GM23338 (cell line): ENCODE results near the gene TMEM52. TPM values are rescaled to one million over a fixed set of nuclear protein-coding genes. Genes with fewer than 3 reads are reported as not detected.

Source experiments
- ATAC-seq: fragments of 200-7000 bp; cut with Tn5 transposase; 3 replicates; pipeline ENCODE4 v1.9.1; 2020
- DNase-seq: peaks from one replicate; pipeline ENCODE4 v3.0.0-alpha.2; 2015; ENCODE audit warnings: low spot score
- H2AFZ ChIP-seq: fragments of 200-600 bp; sonication (generic); 2 replicates; pipeline ENCODE4 v1.8.0; 2016; ENCODE audit warnings: antibody characterized with exemption, mild to moderate bottlenecking, moderate library complexity
- H3F3A ChIP-seq: fragments of 200-600 bp; sonication (generic); replicated peaks from 2 replicates; pipeline ENCODE4 v1.8.0; 2017; ENCODE audit warnings: antibody characterized with exemption, mixed run types, low read depth
- H3K27ac ChIP-seq: fragments of 200-600 bp; sonication (generic); 2 replicates; pipeline ENCODE4 v1.6.1; 2016; ENCODE audit warnings: low read depth
- H3K27me3 ChIP-seq: fragments of 200-600 bp; sonication (generic); 2 replicates; pipeline ENCODE4 v1.8.0; 2016; ENCODE audit warnings: mild to moderate bottlenecking, mixed run types, moderate library complexity; ENCODE audit not compliant: insufficient read depth
- H3K36me3 ChIP-seq: fragments of 200-600 bp; sonication (generic); 2 replicates; pipeline ENCODE4 v1.8.0; 2016; ENCODE audit warnings: mild to moderate bottlenecking; ENCODE audit not compliant: insufficient read depth
- H3K4me1 ChIP-seq: fragments of 200-600 bp; sonication (generic); 2 replicates; pipeline ENCODE4 v1.8.0; 2016; ENCODE audit warnings: mild to moderate bottlenecking, moderate library complexity; ENCODE audit not compliant: insufficient read depth
- H3K4me2 ChIP-seq: fragments of 200-600 bp; sonication (generic); 2 replicates; pipeline ENCODE4 v1.7.1; 2017; ENCODE audit warnings: mixed run types
- H3K4me3 ChIP-seq: fragments of 200-600 bp; sonication (generic); 2 replicates; pipeline ENCODE4 v1.6.1; 2016; ENCODE audit warnings: mixed run types
- H3K79me2 ChIP-seq: fragments of 200-600 bp; sonication (generic); replicated peaks from 2 replicates; pipeline ENCODE4 v1.8.0; 2017; ENCODE audit warnings: mild to moderate bottlenecking; ENCODE audit not compliant: insufficient read depth
- H3K9me2 ChIP-seq: fragments of 200-600 bp; sonication (generic); 2 replicates; pipeline ENCODE4 v1.8.0; 2017; ENCODE audit not compliant: insufficient read depth
- H4K20me1 ChIP-seq: fragments of 200-600 bp; sonication (generic); replicated peaks from 2 replicates; pipeline ENCODE4 v1.8.0; 2017; ENCODE audit warnings: mild to moderate bottlenecking; ENCODE audit not compliant: insufficient read depth
- H3K27ac Mint-ChIP-seq: 2 replicates; pipeline ENCODE4 v1.8.0; 2020; ENCODE audit warnings: inconsistent platforms, mild to moderate bottlenecking, moderate library complexity, mixed read lengths
- H3K27me3 Mint-ChIP-seq: 3 replicates; pipeline ENCODE4 v1.8.0; 2022; ENCODE audit warnings: low read depth, mild to moderate bottlenecking, moderate library complexity, mixed read lengths, inconsistent platforms; ENCODE audit not compliant: insufficient read depth, poor library complexity
- H3K36me3 Mint-ChIP-seq: 3 replicates; pipeline ENCODE4 v1.8.0; 2021; ENCODE audit warnings: low read depth, mild to moderate bottlenecking, inconsistent platforms, moderate library complexity, mixed read lengths
- H3K4me1 Mint-ChIP-seq: 3 replicates; pipeline ENCODE4 v1.8.0; 2020; ENCODE audit warnings: mild to moderate bottlenecking, inconsistent platforms, mixed read lengths
- H3K4me3 Mint-ChIP-seq: 3 replicates; pipeline ENCODE4 v1.8.0; 2021; ENCODE audit warnings: moderate library complexity, mild to moderate bottlenecking, inconsistent platforms, mixed read lengths
- H3K9me3 Mint-ChIP-seq: 3 replicates; pipeline ENCODE4 v1.8.0; 2020; ENCODE audit warnings: moderate library complexity, mild to moderate bottlenecking, inconsistent platforms, mixed read lengths
- CREB1 ChIP-seq: fragments of 250-450 bp; sonication (Bioruptor Pico); IDR thresholded peaks from 2 replicates; pipeline ENCODE4 v1.5.0; 2020; ENCODE audit warnings: low read depth, mild to moderate bottlenecking, moderate library complexity
- ETS1 ChIP-seq: IDR thresholded peaks from 2 replicates; pipeline ENCODE4 v1.6.1; 2016; ENCODE audit warnings: antibody characterized with exemption
- EZH2 ChIP-seq: fragments of 200-600 bp; sonication (generic); IDR thresholded peaks from one replicate; pipeline ENCODE4 v1.8.0; 2017; ENCODE audit warnings: antibody characterized with exemption, mild to moderate bottlenecking, low read depth; ENCODE audit not compliant: unreplicated experiment
- EZH2phosphoT487 ChIP-seq: fragments of 200-600 bp; sonication (generic); IDR thresholded peaks from one replicate; pipeline ENCODE4 v1.8.1; 2018; ENCODE audit warnings: antibody characterized with exemption; ENCODE audit not compliant: unreplicated experiment
- JUNB ChIP-seq: IDR thresholded peaks from one replicate; pipeline ENCODE4 v1.6.1; 2016; ENCODE audit warnings: antibody characterized with exemption; ENCODE audit not compliant: unreplicated experiment
- NANOG ChIP-seq: IDR thresholded peaks from 2 replicates; pipeline ENCODE4 v1.6.1; 2016; ENCODE audit warnings: antibody characterized with exemption, borderline replicate concordance
- POLR2AphosphoS5 ChIP-seq: IDR thresholded peaks from 2 replicates; pipeline ENCODE4 v1.6.1; 2016; ENCODE audit warnings: antibody characterized with exemption, low read depth
- STAT1 ChIP-seq: IDR thresholded peaks from one replicate; pipeline ENCODE4 v1.6.1; 2016; ENCODE audit warnings: antibody characterized with exemption; ENCODE audit not compliant: unreplicated experiment
- ZNF114 ChIP-seq: fragments of 250-450 bp; sonication (Bioruptor Pico); IDR thresholded peaks from 2 replicates; pipeline ENCODE4 v1.5.0; 2020; ENCODE audit warnings: mild to moderate bottlenecking, moderate library complexity
- ZNF331 ChIP-seq: fragments of 250-450 bp; sonication (Bioruptor Pico); IDR thresholded peaks from 2 replicates; pipeline ENCODE4 v1.5.0; 2020; ENCODE audit warnings: low read depth, mild to moderate bottlenecking, moderate library complexity
- ZNF462 ChIP-seq: fragments of 250-450 bp; sonication (Bioruptor Pico); IDR thresholded peaks from 2 replicates; pipeline ENCODE4 v1.5.0; 2020; ENCODE audit warnings: mild to moderate bottlenecking, moderate library complexity
- polyA plus RNA-seq: library from polyadenylated mRNA; unstranded; fragments of >200 nt; fragmentation: Nextera tagmentation; extraction: Ambion mirVana; gene quantifications from 2 replicates; pipeline ENCODE4 v1.2.1, GENCODE V29; 2016
- total RNA-seq: library from RNA; depleted of rRNA; stranded (reverse); fragments of >200 nt; shearing (Covaris generic); gene quantifications from 2 replicates; pipeline ENCODE4 v1.2.3, GENCODE V29; 2014
- TF ChIP-seq, protein P1 (sequence below): IDR thresholded peaks from one replicate; pipeline ENCODE4 v1.6.1; 2018; ENCODE audit warnings: antibody characterized with exemption; ENCODE audit not compliant: unreplicated experiment
- TF ChIP-seq, protein P2 (sequence below), 2 experiments: fragments of 200-600 bp in 1 of 2; sonication (generic) in 1 of 2; conservative IDR thresholded peaks; 2 replicates each; pipeline versions ENCODE4 v1.5.1 to v1.6.1; 2016 to 2017; ENCODE audit warnings: antibody characterized with exemption in 2 of 2, low read depth in 2 of 2, mild to moderate bottlenecking in 2 of 2, moderate library complexity in 1 of 2

The TMEM52 gene
- total and polyA plus RNA-seq, 2 experiments from 2014 or later, result 19.5 to 25.0 TPM

- Mint-ChIP-seq H3K4me1 (peaks cover 23% of the 10 kb centered on the region), H3K36me3 (no peaks in the 10 kb centered on the region; the same call in 2 of the 3 replicates), H3K4me3 (no peak overlapping the region), H3K27me3 (peaks cover 14% of the 10 kb centered on the region), H3K27ac (no peak overlapping the region), H3K9me3 (no peaks in the 10 kb centered on the region; the same call in 2 of the 3 replicates)
- DNase-seq (no peak), ATAC-seq (no peak)
- H3K36me3 ChIP-seq, result no peaks in the 10 kb centered on the region
- H3F3A ChIP-seq, result peaks cover 10% of the 10 kb centered on the region
- peaks cover 5% of the 10 kb centered on the region; the same call in 1 of the 2 replicates for H3K4me1 ChIP-seq
- no peaks in the 10 kb centered on the region for H3K27me3 ChIP-seq
- TF ChIP-seq, protein P1, sequence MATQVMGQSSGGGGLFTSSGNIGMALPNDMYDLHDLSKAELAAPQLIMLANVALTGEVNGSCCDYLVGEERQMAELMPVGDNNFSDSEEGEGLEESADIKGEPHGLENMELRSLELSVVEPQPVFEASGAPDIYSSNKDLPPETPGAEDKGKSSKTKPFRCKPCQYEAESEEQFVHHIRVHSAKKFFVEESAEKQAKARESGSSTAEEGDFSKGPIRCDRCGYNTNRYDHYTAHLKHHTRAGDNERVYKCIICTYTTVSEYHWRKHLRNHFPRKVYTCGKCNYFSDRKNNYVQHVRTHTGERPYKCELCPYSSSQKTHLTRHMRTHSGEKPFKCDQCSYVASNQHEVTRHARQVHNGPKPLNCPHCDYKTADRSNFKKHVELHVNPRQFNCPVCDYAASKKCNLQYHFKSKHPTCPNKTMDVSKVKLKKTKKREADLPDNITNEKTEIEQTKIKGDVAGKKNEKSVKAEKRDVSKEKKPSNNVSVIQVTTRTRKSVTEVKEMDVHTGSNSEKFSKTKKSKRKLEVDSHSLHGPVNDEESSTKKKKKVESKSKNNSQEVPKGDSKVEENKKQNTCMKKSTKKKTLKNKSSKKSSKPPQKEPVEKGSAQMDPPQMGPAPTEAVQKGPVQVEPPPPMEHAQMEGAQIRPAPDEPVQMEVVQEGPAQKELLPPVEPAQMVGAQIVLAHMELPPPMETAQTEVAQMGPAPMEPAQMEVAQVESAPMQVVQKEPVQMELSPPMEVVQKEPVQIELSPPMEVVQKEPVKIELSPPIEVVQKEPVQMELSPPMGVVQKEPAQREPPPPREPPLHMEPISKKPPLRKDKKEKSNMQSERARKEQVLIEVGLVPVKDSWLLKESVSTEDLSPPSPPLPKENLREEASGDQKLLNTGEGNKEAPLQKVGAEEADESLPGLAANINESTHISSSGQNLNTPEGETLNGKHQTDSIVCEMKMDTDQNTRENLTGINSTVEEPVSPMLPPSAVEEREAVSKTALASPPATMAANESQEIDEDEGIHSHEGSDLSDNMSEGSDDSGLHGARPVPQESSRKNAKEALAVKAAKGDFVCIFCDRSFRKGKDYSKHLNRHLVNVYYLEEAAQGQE, result no peak
- TF ChIP-seq STAT1 (no peak), EZH2phosphoT487 (no peak), NANOG (no peak), ZNF462 (CRISPR knock-in tag) (no peak), POLR2AphosphoS5 (no peak), ETS1 (no peak), ZNF114 (no peak), CREB1 (CRISPR knock-in tag) (no peak), JUNB (no peak), EZH2 (no peak), ZNF331 (CRISPR knock-in tag) (no peak)
- TF ChIP-seq, protein P2, sequence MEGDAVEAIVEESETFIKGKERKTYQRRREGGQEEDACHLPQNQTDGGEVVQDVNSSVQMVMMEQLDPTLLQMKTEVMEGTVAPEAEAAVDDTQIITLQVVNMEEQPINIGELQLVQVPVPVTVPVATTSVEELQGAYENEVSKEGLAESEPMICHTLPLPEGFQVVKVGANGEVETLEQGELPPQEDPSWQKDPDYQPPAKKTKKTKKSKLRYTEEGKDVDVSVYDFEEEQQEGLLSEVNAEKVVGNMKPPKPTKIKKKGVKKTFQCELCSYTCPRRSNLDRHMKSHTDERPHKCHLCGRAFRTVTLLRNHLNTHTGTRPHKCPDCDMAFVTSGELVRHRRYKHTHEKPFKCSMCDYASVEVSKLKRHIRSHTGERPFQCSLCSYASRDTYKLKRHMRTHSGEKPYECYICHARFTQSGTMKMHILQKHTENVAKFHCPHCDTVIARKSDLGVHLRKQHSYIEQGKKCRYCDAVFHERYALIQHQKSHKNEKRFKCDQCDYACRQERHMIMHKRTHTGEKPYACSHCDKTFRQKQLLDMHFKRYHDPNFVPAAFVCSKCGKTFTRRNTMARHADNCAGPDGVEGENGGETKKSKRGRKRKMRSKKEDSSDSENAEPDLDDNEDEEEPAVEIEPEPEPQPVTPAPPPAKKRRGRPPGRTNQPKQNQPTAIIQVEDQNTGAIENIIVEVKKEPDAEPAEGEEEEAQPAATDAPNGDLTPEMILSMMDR (conservative IDR thresholded peaks at IDR 0.05; ENCODE audit: low read depth in 2 of 2), result no peak
- H3K4me3 ChIP-seq, result no peak overlapping the region
- no peaks in the 10 kb centered on the region for H4K20me1 ChIP-seq
- H3K4me2 ChIP-seq, result no peak overlapping the region
- H3K27ac ChIP-seq, result no peak overlapping the region
- H3K9me2 ChIP-seq, result no peaks in the 10 kb centered on the region
- no peaks in the 10 kb centered on the region for H3K79me2 ChIP-seq
- no peak overlapping the region for H2AFZ ChIP-seq
Measured at GRCh38 chr1:1962752-1963151, 43.7 kb upstream of the TMEM52 start.
